ENCODE data around the gene TSC22D1.

DNA sequence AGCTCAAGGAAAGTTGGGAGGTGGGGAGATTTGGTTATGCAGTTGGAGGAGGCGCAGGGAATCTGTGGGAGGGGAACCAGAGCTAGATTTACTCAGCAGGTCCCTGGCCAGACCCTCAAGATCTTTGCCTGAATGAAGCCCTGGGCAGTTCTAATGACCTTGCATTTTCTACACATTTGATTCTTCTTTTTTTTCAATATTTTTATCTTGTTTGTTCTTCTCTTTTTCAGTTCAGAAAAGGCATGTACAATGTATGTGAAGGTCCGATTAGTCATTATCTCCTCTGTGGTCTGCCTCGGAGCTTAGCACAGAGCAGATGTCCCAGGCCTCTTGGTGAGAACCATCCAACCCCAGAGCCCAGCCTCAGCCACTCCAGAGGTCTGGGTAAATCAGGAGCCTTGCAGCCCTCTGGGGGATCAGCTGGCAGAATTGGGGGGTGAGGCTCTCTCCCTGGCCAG lies 178.3 kb downstream of the TSC22D1 start:
- TF ChIP-seq, protein P1, sequence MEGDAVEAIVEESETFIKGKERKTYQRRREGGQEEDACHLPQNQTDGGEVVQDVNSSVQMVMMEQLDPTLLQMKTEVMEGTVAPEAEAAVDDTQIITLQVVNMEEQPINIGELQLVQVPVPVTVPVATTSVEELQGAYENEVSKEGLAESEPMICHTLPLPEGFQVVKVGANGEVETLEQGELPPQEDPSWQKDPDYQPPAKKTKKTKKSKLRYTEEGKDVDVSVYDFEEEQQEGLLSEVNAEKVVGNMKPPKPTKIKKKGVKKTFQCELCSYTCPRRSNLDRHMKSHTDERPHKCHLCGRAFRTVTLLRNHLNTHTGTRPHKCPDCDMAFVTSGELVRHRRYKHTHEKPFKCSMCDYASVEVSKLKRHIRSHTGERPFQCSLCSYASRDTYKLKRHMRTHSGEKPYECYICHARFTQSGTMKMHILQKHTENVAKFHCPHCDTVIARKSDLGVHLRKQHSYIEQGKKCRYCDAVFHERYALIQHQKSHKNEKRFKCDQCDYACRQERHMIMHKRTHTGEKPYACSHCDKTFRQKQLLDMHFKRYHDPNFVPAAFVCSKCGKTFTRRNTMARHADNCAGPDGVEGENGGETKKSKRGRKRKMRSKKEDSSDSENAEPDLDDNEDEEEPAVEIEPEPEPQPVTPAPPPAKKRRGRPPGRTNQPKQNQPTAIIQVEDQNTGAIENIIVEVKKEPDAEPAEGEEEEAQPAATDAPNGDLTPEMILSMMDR (IDR thresholded peaks at IDR 0.05) = no peak
- TF ChIP-seq, protein P2, sequence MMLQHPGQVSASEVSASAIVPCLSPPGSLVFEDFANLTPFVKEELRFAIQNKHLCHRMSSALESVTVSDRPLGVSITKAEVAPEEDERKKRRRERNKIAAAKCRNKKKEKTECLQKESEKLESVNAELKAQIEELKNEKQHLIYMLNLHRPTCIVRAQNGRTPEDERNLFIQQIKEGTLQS (CRISPR knock-in tag; conservative IDR thresholded peaks at IDR 0.05) = no peak
- TF ChIP-seq FOXK1 (CRISPR knock-in tag; IDR thresholded peaks at IDR 0.05) (no peak), ZNF232 (CRISPR knock-in tag; IDR thresholded peaks at IDR 0.05) (no peak)

Measured in WTC11 (cell line).